PC-9 (cell line): Measurements from ENCODE around the gene ATG10. TPM values are rescaled to one million over a fixed set of nuclear protein-coding genes. Genes with fewer than 3 reads are reported as not detected.

ENCODE experiments used
- BruUV-seq: library from RNA; stranded (reverse); fragments of 400-500 nt; replicated peaks from 2 replicates; lab custom pipeline; 2021; lab: Mats Ljungman, UMichigan
- CTCF ChIA-PET: fragments of 300-600 bp; sonication (Branson Sonifier 250); formaldehyde crosslinking; loops from one replicate; lab custom pipeline; 2022; ENCODE audit warnings: antibody characterized with exemption; lab: Charles Lee
- POLR2A ChIA-PET: fragments of 300-600 bp; sonication (Branson Sonifier 250); formaldehyde crosslinking; loops from one replicate; lab custom pipeline; 2022; ENCODE audit warnings: antibody characterized with exemption; ENCODE audit not compliant: unreplicated experiment; lab: Charles Lee
- DNase-seq, 2 experiments: peaks; one replicate each; pipeline versions ENCODE4 v3.0.0 to v3.0.0-alpha.2; 2015 to 2022; ENCODE audit warnings: mixed read lengths in 1 of 2
- H2AFZ ChIP-seq: fragments of 200-600 bp; sonication (generic); 2 replicates; pipeline ENCODE4 v1.8.1; 2017; ENCODE audit warnings: antibody characterized with exemption
- H3F3A ChIP-seq: fragments of 200-600 bp; sonication (generic); 2 replicates; pipeline ENCODE4 v1.8.1; 2017; ENCODE audit warnings: antibody characterized with exemption, mild to moderate bottlenecking, low read depth; ENCODE audit not compliant: insufficient read depth
- H3K27ac ChIP-seq: fragments of 200-600 bp; sonication (generic); 2 replicates; pipeline ENCODE4 v1.6.1; 2016; ENCODE audit warnings: mixed run types
- H3K27me3 ChIP-seq: fragments of 200-600 bp; sonication (generic); 2 replicates; pipeline ENCODE4 v1.6.1; 2016; ENCODE audit warnings: low read depth, mixed run types; ENCODE audit not compliant: insufficient read depth
- H3K36me3 ChIP-seq: fragments of 200-600 bp; sonication (generic); 2 replicates; pipeline ENCODE4 v1.6.1; 2016; ENCODE audit warnings: low read depth, mixed run types
- H3K4me1 ChIP-seq: fragments of 200-600 bp; sonication (generic); replicated peaks from 2 replicates; pipeline ENCODE4 v1.6.1; 2016; ENCODE audit warnings: mixed run types; ENCODE audit not compliant: insufficient read depth
- H3K4me2 ChIP-seq: fragments of 200-600 bp; sonication (generic); 2 replicates; pipeline ENCODE4 v1.6.1; 2017; ENCODE audit warnings: mixed run types
- H3K4me3 ChIP-seq: fragments of 200-600 bp; sonication (generic); 2 replicates; pipeline ENCODE4 v1.6.1; 2016; ENCODE audit warnings: mixed run types
- H3K79me2 ChIP-seq: fragments of 200-600 bp; sonication (generic); 2 replicates; pipeline ENCODE4 v1.6.1; 2017; ENCODE audit warnings: low read depth, mixed run types
- H3K9me2 ChIP-seq: fragments of 200-600 bp; sonication (generic); 2 replicates; pipeline ENCODE4 v1.8.1; 2017; ENCODE audit warnings: mild to moderate bottlenecking; ENCODE audit not compliant: insufficient read depth
- H3K9me3 ChIP-seq: fragments of 200-600 bp; sonication (generic); 2 replicates; pipeline ENCODE4 v1.8.1; 2016; ENCODE audit warnings: low read depth; ENCODE audit not compliant: insufficient read depth
- H4K20me1 ChIP-seq: fragments of 200-600 bp; sonication (generic); 2 replicates; pipeline ENCODE4 v1.8.1; 2017; ENCODE audit not compliant: insufficient read depth
- EZH2 ChIP-seq: fragments of 200-600 bp; sonication (generic); IDR thresholded peaks from 2 replicates; pipeline ENCODE4 v1.8.0; 2017; ENCODE audit warnings: antibody characterized with exemption, low read depth
- intact Hi-C: fragments of 100-400 bp; cut with micrococcal nuclease; formaldehyde crosslinking; loops from one replicate; pipeline ENCODE4 v1.10.0; 2022; ENCODE audit not compliant: unreplicated experiment
- total RNA-seq: library from RNA; stranded (reverse); gene quantifications from 2 replicates; pipeline ENCODE4 v1.2.3, GENCODE V29; 2021
- TF ChIP-seq, protein P1 (sequence below): fragments of 200-600 bp; sonication (generic); conservative IDR thresholded peaks from 2 replicates; pipeline ENCODE4 v1.6.1; 2017; ENCODE audit warnings: mixed run types, antibody characterized with exemption, mild to moderate bottlenecking, moderate library complexity

Gene ATG10
- total RNA-seq, 1 experiment from 2014 or later, result 12.7 TPM

DNA sequence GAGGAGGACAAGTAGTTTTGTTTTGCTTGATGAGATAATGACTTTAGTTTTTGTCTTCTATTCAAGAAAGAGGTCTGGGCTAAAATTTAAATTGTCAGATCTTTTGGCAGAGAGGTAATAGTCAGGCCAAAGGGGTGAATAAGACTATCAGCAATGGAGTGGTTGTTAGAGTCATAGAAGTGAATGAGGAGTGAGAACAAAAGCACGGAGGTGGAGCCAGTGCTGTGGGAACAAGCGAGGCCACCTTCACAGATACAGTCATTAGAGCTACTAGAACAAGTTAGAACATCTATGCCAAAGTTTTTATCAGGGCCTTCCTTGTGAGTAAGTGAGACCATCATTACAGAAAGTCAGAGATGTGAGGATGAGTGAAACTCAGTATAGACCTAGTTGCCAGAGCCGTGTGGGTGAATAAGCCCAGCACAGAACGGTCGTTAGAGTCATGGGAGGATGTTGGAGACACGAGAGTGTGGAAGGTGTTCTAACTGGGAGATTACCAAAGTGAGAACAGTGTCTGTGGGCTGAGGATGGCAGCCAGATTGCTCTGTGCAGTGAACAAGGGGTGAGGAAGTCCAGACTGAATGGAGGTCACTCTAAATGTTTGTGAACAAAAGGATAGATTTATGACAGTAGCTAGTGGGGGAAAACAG lies 171.2 kb downstream of the ATG10 start:
- intact Hi-C loops, result no loop called here
- Histone ChIP-seq H3K4me1 (no peaks in the 10 kb centered on the region), H2AFZ (no peak overlapping the region), H3K79me2 (no peaks in the 10 kb centered on the region), H3K4me3 (no peak overlapping the region), H3K27ac (no peak overlapping the region), H3F3A (no peaks in the 10 kb centered on the region), H3K9me2 (no peaks in the 10 kb centered on the region; the same call in 1 of the 2 replicates), H3K4me2 (no peak overlapping the region), H3K36me3 (no peaks in the 10 kb centered on the region), H4K20me1 (no peaks in the 10 kb centered on the region), H3K9me3 (no peaks in the 10 kb centered on the region), H3K27me3 (no peaks in the 10 kb centered on the region)
- no peak for TF ChIP-seq EZH2
- TF ChIP-seq, protein P1, sequence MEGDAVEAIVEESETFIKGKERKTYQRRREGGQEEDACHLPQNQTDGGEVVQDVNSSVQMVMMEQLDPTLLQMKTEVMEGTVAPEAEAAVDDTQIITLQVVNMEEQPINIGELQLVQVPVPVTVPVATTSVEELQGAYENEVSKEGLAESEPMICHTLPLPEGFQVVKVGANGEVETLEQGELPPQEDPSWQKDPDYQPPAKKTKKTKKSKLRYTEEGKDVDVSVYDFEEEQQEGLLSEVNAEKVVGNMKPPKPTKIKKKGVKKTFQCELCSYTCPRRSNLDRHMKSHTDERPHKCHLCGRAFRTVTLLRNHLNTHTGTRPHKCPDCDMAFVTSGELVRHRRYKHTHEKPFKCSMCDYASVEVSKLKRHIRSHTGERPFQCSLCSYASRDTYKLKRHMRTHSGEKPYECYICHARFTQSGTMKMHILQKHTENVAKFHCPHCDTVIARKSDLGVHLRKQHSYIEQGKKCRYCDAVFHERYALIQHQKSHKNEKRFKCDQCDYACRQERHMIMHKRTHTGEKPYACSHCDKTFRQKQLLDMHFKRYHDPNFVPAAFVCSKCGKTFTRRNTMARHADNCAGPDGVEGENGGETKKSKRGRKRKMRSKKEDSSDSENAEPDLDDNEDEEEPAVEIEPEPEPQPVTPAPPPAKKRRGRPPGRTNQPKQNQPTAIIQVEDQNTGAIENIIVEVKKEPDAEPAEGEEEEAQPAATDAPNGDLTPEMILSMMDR, result no peak
- DNase-seq, result no peak
- no TSS peak for BruUV-seq
- POLR2A ChIA-PET, result no interaction called here
- CTCF ChIA-PET, result no interaction called here

DNA sequence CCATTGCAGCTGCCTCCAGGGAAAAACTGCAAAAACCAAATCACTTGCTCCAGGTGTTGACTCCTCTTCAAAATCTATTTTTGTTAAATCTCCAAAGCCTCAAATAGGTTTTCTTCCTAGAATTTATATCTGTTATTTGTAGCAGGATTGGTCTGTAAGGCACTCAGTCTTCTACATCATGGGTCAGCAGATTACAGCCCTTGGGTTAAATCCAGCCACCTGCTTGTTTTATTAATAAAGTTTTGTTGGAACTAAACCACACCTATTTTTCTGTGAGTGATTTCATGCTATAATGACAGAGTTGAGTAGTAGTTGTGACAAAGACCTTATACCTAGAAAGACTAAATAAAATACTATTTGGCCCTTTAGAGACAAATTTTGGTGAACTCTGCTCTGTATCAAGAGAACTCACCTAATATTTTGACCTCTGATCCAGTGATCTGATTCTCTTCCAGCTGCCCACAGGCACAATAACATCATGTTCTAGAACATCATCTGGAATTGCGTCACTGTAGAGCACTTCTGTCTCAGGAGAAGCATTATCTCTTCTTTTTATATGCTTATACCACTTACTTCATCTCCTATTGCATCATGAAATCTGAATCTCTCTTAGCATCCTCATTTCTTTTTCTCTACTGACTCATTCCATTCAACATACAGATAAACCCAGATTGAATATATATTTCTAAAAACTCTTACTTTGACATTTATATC lies 176.2 kb downstream of the ATG10 start:
- no peaks in the 10 kb centered on the region for H3K79me2 ChIP-seq
- no peaks in the 10 kb centered on the region for H3K27me3 ChIP-seq
- no peak for DNase-seq
- no peak for TF ChIP-seq EZH2
- TF ChIP-seq, protein P1, result no peak
- H3K4me2 ChIP-seq, result no peak overlapping the region
- no peak overlapping the region for H3K27ac ChIP-seq
- no peaks in the 10 kb centered on the region for H3K9me3 ChIP-seq
- intact Hi-C loops, result no loop called here
- no peaks in the 10 kb centered on the region for H4K20me1 ChIP-seq
- no peaks in the 10 kb centered on the region for H3K36me3 ChIP-seq
- H2AFZ ChIP-seq, result no peak overlapping the region
- no peaks in the 10 kb centered on the region; the same call in none of the 2 replicates for H3K9me2 ChIP-seq
- CTCF ChIA-PET, result no interaction called here
- POLR2A ChIA-PET, result no interaction called here
- BruUV-seq, result no TSS peak
- H3F3A ChIP-seq, result 0 out of 2 replicates have a peak, but pooled peaks cover 4% of the 10 kb centered on the region
- peaks cover 10% of the 10 kb centered on the region for H3K4me1 ChIP-seq
- no peak overlapping the region for H3K4me3 ChIP-seq

DNA sequence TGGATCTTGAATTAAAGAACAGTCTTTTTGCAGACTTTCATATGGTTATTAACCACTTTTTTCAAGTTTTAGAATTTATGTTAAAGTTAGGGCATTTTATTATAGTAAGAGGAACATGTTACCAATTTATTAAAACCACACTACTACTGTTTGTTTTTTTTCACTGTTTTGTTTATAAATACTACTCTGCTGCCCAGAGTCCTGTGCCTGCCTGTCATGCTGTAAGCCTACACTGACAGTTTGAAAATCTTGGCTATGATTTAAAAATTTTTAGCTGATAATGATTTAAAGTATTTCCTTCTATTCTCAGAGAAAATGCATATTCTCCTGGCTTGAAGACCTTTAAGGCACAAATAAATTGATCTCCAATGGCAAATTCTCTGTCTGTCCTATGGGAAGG lies 177.6 kb downstream of the ATG10 start:
- DNase-seq, result no peak
- no peaks in the 10 kb centered on the region; the same call in none of the 2 replicates for H3K9me2 ChIP-seq
- H4K20me1 ChIP-seq, result no peaks in the 10 kb centered on the region
- H3K27me3 ChIP-seq, result no peaks in the 10 kb centered on the region
- H3K4me3 ChIP-seq, result no peak overlapping the region
- 0 out of 2 replicates have a peak, but pooled peaks cover 4% of the 10 kb centered on the region for H3F3A ChIP-seq
- no peaks in the 10 kb centered on the region for H3K36me3 ChIP-seq
- no peaks in the 10 kb centered on the region for H3K79me2 ChIP-seq
- H3K4me1 ChIP-seq, result peaks cover 10% of the 10 kb centered on the region
- ChIA-PET CTCF (interaction anchor here (0.5 kb wide), 1 partner anchor 794 kb away, joined by 3 read pairs; no protein-coding TSS in a partner anchor), POLR2A (no interaction called here)
- H3K4me2 ChIP-seq, result no peak overlapping the region
- intact Hi-C loops, result no loop called here
- BruUV-seq, result no TSS peak
- TF ChIP-seq, protein P1, result no peak
- TF ChIP-seq EZH2, result no peak
- H3K9me3 ChIP-seq, result no peaks in the 10 kb centered on the region
- H2AFZ ChIP-seq, result no peak overlapping the region
- no peak overlapping the region for H3K27ac ChIP-seq
